Measurements from ENCODE around the gene FUOM. TPM values are rescaled to one million over a fixed set of nuclear protein-coding genes. Genes with fewer than 3 reads are reported as not detected.

Gene FUOM
- total and polyA plus RNA-seq, 9 of the 15 experiments (the other 6 are each of a cell fraction or from before 2014, with no cell fraction given) = 1.8 to 96.1 (median 27.0) TPM

DNA sequence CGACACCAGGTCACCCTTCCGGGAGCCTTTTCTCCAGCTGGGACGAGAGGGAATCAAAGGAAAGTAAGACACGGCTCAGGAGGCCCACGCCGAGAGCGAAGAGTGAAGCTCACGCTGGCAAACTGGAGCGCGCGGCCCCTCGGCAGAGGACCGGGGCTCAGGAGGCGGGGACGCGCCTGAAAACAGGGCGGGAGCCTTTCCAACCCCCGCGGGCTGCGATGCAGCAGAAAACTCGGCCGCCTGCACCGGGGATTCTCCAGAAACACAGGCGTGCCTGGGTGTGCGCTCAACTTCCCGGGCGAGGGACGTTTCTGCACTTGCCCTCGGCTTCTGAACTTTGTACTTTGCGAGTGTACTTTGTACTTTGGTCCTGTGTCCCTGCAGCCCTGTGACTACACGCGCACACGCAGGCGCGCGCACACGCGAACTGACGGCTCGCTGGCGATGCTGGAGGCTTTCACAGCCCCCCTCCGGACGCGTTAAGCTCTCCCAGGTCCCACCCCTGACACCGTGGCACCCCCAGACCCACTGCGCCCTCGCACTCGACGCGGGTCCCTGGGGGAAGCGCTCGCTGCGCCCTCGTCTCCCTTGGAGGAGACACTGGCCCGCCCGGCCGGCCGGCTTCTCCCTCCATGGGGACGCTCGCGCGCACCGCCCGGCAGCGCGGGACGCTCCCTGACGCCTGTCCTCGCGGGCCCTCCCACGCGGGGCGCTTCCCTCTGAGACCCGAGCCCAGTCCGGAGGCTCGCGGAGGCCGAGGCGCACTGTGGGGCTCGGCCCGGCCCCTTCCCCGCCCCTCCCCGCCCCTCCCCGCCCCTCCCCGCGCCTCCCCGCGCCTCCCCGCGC is 20.7 kb upstream of the FUOM start (continued):
- no peak for TF ChIP-seq ZNF518B (CRISPR knock-in tag; IDR thresholded peaks at IDR 0.05)
- no peak for TF ChIP-seq MED1 (CRISPR knock-in tag; IDR thresholded peaks at IDR 0.05; ENCODE audit: borderline replicate concordance)
- peak; percentile 37; the same call in 1 of the 2 replicates for TF ChIP-seq ZNF263 (CRISPR knock-in tag; IDR thresholded peaks at IDR 0.05; ENCODE audit: borderline replicate concordance)
- peak; percentile 82 to 85 for TF ChIP-seq NRF1 (conservative IDR thresholded peaks at IDR 0.05 in 1 of 2, IDR thresholded peaks at IDR 0.05 in 1 of 2)
- TF ChIP-seq NCOA1 (IDR thresholded peaks at IDR 0.05; ENCODE audit: low read depth) = no peak
- TF ChIP-seq CCAR2 (IDR thresholded peaks at IDR 0.05; ENCODE audit: low read depth, low read length) = no peak
- no peak for TF ChIP-seq SMAD3 (CRISPR knock-in tag; conservative IDR thresholded peaks at IDR 0.05)
- TF ChIP-seq EP400 (IDR thresholded peaks at IDR 0.05) = no peak
- TF ChIP-seq, protein P1, sequence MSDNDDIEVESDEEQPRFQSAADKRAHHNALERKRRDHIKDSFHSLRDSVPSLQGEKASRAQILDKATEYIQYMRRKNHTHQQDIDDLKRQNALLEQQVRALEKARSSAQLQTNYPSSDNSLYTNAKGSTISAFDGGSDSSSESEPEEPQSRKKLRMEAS (CRISPR knock-in tag; IDR thresholded peaks at IDR 0.05) = peak; percentile 57; the same call in 1 of the 2 replicates
- TF ChIP-seq ARID4B (CRISPR knock-in tag; IDR thresholded peaks at IDR 0.05) = 0 out of 2 replicates have a peak, but pooled peaks have one; percentile 30
- no peak for TF ChIP-seq STAG1 (CRISPR knock-in tag; IDR thresholded peaks at IDR 0.05; ENCODE audit: borderline replicate concordance)
- TF ChIP-seq RB1 (IDR thresholded peaks at IDR 0.05; ENCODE audit: low read depth) = 0 out of 2 replicates have a peak, but pooled peaks have one; percentile 4
- no peak for TF ChIP-seq ZNF217 (CRISPR knock-in tag; IDR thresholded peaks at IDR 0.05)
- no peak for TF ChIP-seq NFE2L1 (tag; IDR thresholded peaks at IDR 0.05; ENCODE audit: borderline replicate concordance, low read depth)
- peak; percentile 57; the same call in 1 of the 2 replicates for TF ChIP-seq L3MBTL2 (IDR thresholded peaks at IDR 0.05)
- no peak for TF ChIP-seq MCM3 (IDR thresholded peaks at IDR 0.05)

Data from K562 (cell line).